H1 (cell line): Measurements from ENCODE around the gene TLK1. TPM values are rescaled to one million over a fixed set of nuclear protein-coding genes. Genes with fewer than 3 reads are reported as not detected.

ENCODE experiments used
- BRCA1 ChIP-seq: IDR thresholded peaks from 2 replicates; pipeline ENCODE4 v1.6.1; 2012; ENCODE audit warnings: low read depth, low read length, improper control_type of control experiment
- CHD1 ChIP-seq: IDR thresholded peaks from 2 replicates; pipeline ENCODE4 v1.6.1; 2012; ENCODE audit warnings: low read depth, low read length, improper control_type of control experiment
- RNF2 ChIP-seq: fragments of 200-900, 300-1000 bp; sonication (generic); IDR thresholded peaks from 2 replicates; pipeline ENCODE4 v1.7.1; 2016; ENCODE audit warnings: borderline replicate concordance, low read depth, mild to moderate bottlenecking, antibody characterized with exemption, low read length; ENCODE audit not compliant: poor library complexity, severe bottlenecking; ENCODE audit errors: missing control alignments
- TEAD4 ChIP-seq: IDR thresholded peaks from 2 replicates; pipeline ENCODE4 v1.6.1; 2012; ENCODE audit warnings: low read depth, low read length, inconsistent platforms, mixed read lengths
- polyA plus RNA-seq, 7 experiments: library from polyadenylated mRNA; depleted of rRNA in 3 of 7; stranded (reverse) in 5 of 7; unstranded in 2 of 7; fragments of >200 nt in 5 of 7; fragments of 200-250 nt in 2 of 7; gene quantifications; 1 replicate in 5 of 7; 2 replicates in 1 of 7; 4 replicates in 1 of 7; pipeline versions ENCODE4 v1.2.1 to v1.2.3, GENCODE V29; 2011 to 2013; ENCODE audit warnings: missing spikeins in 2 of 7, mixed read lengths in 2 of 7
- total RNA-seq: library from RNA; stranded (reverse); fragmentation: NEBNext Ultra II Directional; extraction: Animal tissue kit (Norgen Biotek cat#: 25700); gene quantifications from 2 replicates; pipeline ENCODE4 v1.2.1, GENCODE V29; 2021

TLK1 gene
- total and polyA plus RNA-seq, 2 of the 8 experiments (the other 6 are each of a cell fraction or from before 2014, with no cell fraction given) = 11.2 to 102 TPM

DNA sequence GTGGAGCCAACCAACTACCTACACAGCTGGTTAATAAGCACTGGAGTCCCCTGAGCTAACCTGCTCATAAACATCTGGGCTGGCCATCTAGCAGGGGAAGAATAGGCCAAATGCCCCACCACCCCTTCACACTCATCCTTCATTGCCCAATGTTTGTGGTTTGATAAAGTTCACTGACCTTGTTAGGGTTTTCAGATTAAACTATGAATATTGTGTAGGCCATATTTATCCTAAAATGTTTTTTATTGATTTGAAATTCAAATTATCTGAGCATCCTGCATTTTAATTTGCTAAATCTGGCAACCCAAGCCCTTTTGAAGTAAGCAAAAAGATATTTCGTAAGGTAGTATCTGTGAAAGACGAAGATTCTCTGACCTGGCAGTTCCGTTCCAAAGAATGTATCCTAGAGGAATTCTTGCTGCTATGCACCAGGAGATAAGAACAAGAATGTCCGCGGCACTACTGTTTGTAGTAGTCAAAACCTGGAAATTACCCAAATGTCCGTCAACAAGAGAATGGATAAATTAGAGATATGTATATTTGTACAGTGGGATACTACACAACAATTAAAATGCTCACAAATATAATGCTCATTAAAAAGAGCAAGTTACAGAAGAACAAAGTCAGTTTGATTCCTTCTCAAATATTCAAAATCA, 5.8 kb upstream of the TLK1 start (continued):
- TF ChIP-seq CHD1 = no peak
- TF ChIP-seq BRCA1 = no peak
- no peak for TF ChIP-seq TEAD4
- no peak for TF ChIP-seq RNF2
